Omental fat pad (tissue), 4 donors: ENCODE data around the gene SHISA7. TPM values are rescaled to one million over a fixed set of nuclear protein-coding genes. Genes with fewer than 3 reads are reported as not detected.

Experiments
- ATAC-seq: fragments of 150-250 bp; one replicate; pipeline ENCODE4 v1.9.1; 2016; ENCODE audit warnings: mild to moderate bottlenecking, moderate library complexity; ENCODE audit not compliant: low FRiP score
- DNase-seq: peaks from one replicate; pipeline ENCODE4 v3.0.0-alpha.2; 2019; ENCODE audit warnings: low spot score
- CTCF ChIP-seq, 3 donors: fragments of 450-650 bp; IDR thresholded peaks; one replicate each; pipeline ENCODE4 v1.5.1; 2016 to 2017; ENCODE audit warnings: antibody characterized with exemption in 3 of 3, mild to moderate bottlenecking in 3 of 3, moderate library complexity in 2 of 3
- total RNA-seq, 4 donors: library from RNA; depleted of rRNA; stranded (reverse); fragments of >200 nt; gene quantifications; one replicate each; pipeline ENCODE4 v1.1.0, GENCODE V29; 2016

Gene SHISA7
- total RNA-seq, 4 donors from 2014 or later = not detected

GRCh38 chr19:55437410-55437809 lies 5.7 kb downstream of the SHISA7 start:
- no peak for TF ChIP-seq CTCF (IDR thresholded peaks at IDR 0.05)
- no peak for ATAC-seq
- no peak for DNase-seq

DNA sequence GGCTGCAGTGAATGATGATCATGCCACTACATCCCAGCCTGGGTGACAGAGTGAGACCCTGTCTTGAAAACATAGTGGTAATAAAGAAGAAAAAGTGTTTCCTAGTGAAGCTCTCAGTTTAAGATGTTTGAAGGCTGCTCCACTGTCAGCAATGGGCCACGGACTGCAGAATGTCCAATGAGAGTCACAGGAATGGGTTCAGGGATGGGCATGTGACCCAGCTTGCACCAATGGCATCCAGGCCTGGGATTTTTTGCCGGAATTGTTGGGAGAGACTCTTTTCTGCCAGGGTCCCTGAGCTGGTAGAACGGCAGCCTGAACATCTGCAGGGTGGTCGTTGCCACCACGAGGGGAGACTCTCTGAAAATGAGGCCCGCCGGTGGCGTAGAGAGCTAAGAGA lies 6.3 kb downstream of the SHISA7 start:
- ATAC-seq = no peak
- no peak for DNase-seq
- TF ChIP-seq CTCF (IDR thresholded peaks at IDR 0.05) = no peak

DNA sequence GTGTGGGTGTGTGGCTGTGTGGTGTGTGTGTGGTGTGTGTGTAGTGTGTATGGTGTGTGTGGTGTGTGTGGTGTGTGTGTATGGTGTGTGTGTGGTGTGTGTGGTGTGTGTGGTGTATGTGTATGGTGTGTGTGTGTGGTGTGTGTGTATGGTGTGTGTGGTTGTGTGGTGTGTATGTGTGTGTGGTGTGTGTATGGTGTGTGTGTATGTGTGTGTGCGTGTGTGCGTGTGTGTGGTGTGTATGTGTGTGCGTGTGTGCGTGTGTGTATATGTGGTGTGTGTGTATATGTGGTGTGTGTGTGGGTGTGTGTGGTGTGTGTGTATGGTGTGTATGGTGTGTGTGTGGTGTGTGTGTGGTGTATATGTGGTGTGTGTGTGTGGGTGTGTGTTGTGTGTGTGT lies 8.1 kb downstream of the SHISA7 start:
- no peak for TF ChIP-seq CTCF (IDR thresholded peaks at IDR 0.05)
- no peak for ATAC-seq
- DNase-seq = no peak

GRCh38 chr19:55434356-55434919 lies 8.7 kb downstream of the SHISA7 start:
- no peak for DNase-seq
- no peak for ATAC-seq
- no peak for TF ChIP-seq CTCF (IDR thresholded peaks at IDR 0.05)

- ATAC-seq = no peak
- no peak for DNase-seq
- no peak for TF ChIP-seq CTCF (IDR thresholded peaks at IDR 0.05)
Observed at GRCh38 chr19:55433292-55433691, 9.8 kb downstream of the SHISA7 start.

DNA sequence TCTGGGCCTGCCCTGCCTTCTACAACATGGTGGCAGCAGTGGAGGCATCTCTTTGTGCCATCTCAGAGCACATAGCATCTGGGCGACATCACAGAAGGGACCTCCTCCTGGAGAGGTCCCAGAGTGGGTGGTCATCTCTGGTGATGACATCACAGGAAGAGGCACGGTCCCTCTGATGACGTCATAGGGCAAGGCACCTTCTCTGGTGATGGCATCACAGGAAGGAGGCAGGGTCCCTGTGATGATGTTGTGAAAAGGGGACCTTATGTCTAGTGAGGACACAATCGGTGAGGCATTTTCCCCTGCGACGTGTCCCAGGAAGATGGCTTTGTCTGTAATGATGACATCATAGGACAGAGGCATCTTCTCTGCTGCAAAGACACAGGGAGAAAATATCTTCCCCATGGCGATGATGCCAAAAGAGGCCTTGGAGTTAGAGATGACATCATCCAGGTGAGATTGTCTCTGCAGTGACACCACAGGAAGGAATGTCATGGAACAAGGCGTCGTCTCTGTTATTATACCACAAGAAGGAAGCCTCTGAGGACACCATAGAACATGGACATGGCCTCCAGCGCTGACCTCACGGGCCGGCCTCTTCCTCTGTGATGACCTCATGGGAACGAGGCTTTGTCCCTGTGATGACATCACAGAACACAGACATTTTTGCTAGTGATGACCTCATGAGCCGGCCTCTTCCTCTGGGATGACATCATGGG lies 10.7 kb downstream of the SHISA7 start:
- no peak for TF ChIP-seq CTCF (IDR thresholded peaks at IDR 0.05)
- no peak for DNase-seq
- ATAC-seq = no peak

DNA sequence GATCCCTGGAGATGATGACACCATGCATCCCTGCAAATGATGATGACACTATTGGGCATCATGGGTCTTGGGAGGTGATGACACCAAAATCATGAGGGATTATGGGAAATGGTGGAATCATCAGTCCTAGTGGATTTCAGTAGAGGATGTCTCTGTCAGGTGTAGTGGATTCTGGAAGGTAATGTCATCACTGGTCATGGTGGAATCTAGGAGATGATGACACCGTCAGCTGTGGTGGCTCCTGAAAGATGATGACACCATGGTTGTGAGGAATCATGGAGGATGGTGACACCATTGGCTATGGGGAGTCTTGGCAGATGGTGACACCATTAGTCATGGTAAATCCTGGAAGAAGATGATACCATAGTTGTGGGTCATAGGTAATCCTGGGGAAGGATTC lies 11.9 kb downstream of the SHISA7 start:
- no peak for ATAC-seq
- no peak for TF ChIP-seq CTCF (IDR thresholded peaks at IDR 0.05)
- no peak for DNase-seq
